NCI-H1436 (cell line): Measurements from ENCODE around the gene SLC30A4.

Experiments used
- DNase-seq: peaks from one replicate; lab custom pipeline; 2025; lab: John Stamatoyannopoulos, UW

SLC30A4 gene

GRCh38 chr15:45449916-45450867 is 72.4 kb downstream of the SLC30A4 start:
- DNase-seq: no peak

- no peak for DNase-seq
Observed at GRCh38 chr15:45449395-45449794, 73.2 kb downstream of the SLC30A4 start.

GRCh38 chr15:45448066-45448915 is 74.3 kb downstream of the SLC30A4 start:
- no peak for DNase-seq

- no peak for DNase-seq
Observed at GRCh38 chr15:45443645-45444044, 78.9 kb downstream of the SLC30A4 start.

GRCh38 chr15:45442507-45443135 is 79.9 kb downstream of the SLC30A4 start:
- no peak for DNase-seq

GRCh38 chr15:45441686-45442085 is 80.9 kb downstream of the SLC30A4 start:
- DNase-seq: no peak

- no peak for DNase-seq
Observed at GRCh38 chr15:45441036-45441435, 81.5 kb downstream of the SLC30A4 start.

- no peak for DNase-seq
Observed at GRCh38 chr15:45439521-45440260, 82.9 kb downstream of the SLC30A4 start.

- no peak for DNase-seq
Observed at GRCh38 chr15:45435124-45435903, 87.2 kb downstream of the SLC30A4 start.

- no peak for DNase-seq
Observed at GRCh38 chr15:45434078-45434567, 88.4 kb downstream of the SLC30A4 start.

GRCh38 chr15:45431511-45431910 is 91.0 kb downstream of the SLC30A4 start:
- DNase-seq: no peak

- no peak for DNase-seq
Observed at GRCh38 chr15:45429941-45430792, 92.4 kb downstream of the SLC30A4 start.
